BE2C (cell line): ENCODE measurements around the gene NEURL3.

Experiments used
- DNase-seq: peaks from one replicate; pipeline ENCODE4 v3.0.0-alpha.2; 2020
- H3K27me3 ChIP-seq: fragments of 250-450 bp; sonication (Bioruptor Pico); 2 replicates; pipeline ENCODE4 v1.5.1; 2020; ENCODE audit warnings: mild to moderate bottlenecking
- H3K36me3 ChIP-seq: fragments of 250-450 bp; sonication (Bioruptor Pico); 2 replicates; pipeline ENCODE4 v1.5.1; 2020; ENCODE audit warnings: mild to moderate bottlenecking
- H3K4me1 ChIP-seq: fragments of 250-450 bp; sonication (Bioruptor Pico); 2 replicates; pipeline ENCODE4 v1.5.1; 2020
- H3K4me3 ChIP-seq: 2 replicates; pipeline ENCODE4 v1.5.1; 2011; ENCODE audit warnings: low read depth, low read length
- H3K9me3 ChIP-seq: fragments of 250-450 bp; sonication (Bioruptor Pico); 2 replicates; pipeline ENCODE4 v1.5.1; 2020
- TF ChIP-seq, protein P1 (sequence below): IDR thresholded peaks from 2 replicates; pipeline ENCODE4 v1.5.1; 2012; ENCODE audit warnings: mild to moderate bottlenecking, low read depth, low read length

Gene NEURL3

DNA sequence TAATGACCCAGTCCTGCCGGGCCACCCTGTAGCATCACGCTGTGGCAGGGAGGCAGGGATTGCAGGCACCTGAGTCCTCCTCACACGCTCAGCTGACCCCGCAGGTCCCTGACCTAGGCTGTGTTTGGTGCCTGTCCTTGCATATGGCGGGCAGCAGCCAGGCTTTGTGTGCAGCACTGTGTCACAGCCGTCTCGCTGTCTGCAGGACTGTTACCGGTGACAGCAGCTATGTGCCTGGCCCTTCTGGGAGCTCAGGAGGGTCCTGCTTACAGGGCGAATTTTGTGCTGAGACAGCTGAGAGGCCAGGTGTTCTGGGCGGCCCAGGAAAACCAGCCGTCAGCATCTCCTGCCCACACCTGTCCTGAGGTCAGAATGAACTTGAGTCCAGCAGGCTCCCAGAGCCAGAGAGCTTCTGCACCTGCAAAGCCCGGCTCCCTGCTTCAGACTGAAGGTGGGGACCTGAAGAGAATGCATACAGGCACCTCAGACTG, 21.0 kb upstream of the NEURL3 start:
- TF ChIP-seq, protein P1, sequence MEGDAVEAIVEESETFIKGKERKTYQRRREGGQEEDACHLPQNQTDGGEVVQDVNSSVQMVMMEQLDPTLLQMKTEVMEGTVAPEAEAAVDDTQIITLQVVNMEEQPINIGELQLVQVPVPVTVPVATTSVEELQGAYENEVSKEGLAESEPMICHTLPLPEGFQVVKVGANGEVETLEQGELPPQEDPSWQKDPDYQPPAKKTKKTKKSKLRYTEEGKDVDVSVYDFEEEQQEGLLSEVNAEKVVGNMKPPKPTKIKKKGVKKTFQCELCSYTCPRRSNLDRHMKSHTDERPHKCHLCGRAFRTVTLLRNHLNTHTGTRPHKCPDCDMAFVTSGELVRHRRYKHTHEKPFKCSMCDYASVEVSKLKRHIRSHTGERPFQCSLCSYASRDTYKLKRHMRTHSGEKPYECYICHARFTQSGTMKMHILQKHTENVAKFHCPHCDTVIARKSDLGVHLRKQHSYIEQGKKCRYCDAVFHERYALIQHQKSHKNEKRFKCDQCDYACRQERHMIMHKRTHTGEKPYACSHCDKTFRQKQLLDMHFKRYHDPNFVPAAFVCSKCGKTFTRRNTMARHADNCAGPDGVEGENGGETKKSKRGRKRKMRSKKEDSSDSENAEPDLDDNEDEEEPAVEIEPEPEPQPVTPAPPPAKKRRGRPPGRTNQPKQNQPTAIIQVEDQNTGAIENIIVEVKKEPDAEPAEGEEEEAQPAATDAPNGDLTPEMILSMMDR = no peak
- no peaks in the 10 kb centered on the region for H3K4me1 ChIP-seq
- no peak for DNase-seq
- no peaks in the 10 kb centered on the region for H3K9me3 ChIP-seq
- no peak overlapping the region for H3K4me3 ChIP-seq
- H3K27me3 ChIP-seq = no peaks in the 10 kb centered on the region
- no peaks in the 10 kb centered on the region for H3K36me3 ChIP-seq

GRCh38 chr2:96525211-96525507, 20.0 kb upstream of the NEURL3 start:
- Histone ChIP-seq H3K36me3 (no peaks in the 10 kb centered on the region), H3K4me1 (no peaks in the 10 kb centered on the region), H3K9me3 (no peaks in the 10 kb centered on the region), H3K4me3 (no peak overlapping the region), H3K27me3 (no peaks in the 10 kb centered on the region)
- TF ChIP-seq, protein P1 = no peak
- DNase-seq = no peak

DNA sequence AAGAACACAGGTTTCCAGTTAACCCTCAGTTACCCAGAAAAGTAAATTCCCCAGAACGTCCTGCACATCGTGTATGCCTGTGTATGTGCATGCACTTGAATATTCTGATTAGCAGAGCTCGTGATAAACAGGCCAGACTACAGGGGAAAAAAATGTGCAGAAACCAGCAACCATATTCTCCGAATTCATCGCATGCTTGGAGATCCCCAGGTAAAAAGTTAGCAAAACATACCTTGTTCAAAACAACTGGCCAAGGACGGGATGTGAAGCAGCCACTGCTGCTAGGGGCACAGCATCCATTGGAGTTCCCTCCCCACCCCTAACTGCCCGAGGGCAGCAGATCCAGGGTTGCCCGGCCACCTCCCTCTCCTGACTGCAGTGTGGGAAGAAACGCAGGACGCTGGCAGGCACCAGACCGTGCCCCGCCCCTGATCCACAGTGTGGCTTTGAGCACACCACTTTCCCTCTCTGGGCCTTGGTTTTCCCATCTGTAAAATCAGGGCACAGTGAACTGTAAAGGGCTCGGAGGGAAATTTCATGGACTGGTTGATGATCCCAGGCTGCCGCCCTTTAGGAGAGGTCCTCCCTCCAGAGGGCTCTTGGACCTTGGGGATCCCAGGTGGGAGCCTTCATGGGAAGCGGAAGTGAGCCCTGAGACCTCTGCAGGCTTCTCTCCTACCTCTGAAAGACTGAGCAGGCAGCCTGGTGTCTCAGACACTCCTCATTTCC, 19.5 kb upstream of the NEURL3 start:
- H3K9me3 ChIP-seq = no peaks in the 10 kb centered on the region

DNA sequence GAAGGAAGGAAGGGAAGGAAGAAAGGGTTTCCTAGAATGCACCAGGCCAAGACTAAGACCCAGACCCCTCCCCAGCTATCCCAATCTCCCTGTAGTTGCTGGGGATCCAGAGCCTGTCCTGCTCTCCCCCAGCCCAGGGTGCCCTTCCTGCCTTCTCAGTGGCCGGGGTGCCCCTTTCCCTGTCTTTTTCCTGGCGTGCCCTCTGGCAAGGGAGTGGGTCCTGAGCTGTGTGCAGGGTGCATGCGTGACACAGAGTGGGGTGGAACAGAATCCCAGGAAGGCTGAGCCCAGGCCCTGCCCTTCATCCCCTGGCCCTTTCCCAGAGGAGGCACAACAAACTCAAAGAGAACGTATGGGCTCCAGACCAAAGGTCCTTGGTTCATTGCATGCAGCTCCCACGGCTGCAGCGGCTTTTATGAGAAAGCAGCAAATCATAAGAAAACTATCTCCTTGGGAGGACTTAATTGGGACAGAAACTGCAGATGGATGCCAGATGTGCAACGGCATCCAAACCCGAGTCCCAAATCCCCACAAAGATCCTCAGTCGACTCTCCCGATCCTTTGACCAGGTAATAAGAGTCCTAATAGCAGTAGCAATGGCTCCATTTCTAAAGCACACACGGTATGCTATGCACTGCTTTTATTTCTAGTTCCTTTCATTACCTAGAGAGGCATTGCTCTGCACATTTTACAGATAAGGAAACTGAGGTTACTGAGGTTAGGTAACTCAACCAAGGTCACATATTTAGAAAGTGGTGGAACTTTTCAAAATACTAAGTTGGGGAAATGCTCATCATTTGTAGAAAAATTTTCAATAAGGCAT, 18.7 kb upstream of the NEURL3 start:
- no peak for DNase-seq
- Histone ChIP-seq H3K4me3 (no peak overlapping the region), H3K36me3 (no peaks in the 10 kb centered on the region), H3K9me3 (no peaks in the 10 kb centered on the region), H3K4me1 (no peaks in the 10 kb centered on the region), H3K27me3 (no peaks in the 10 kb centered on the region)
- TF ChIP-seq, protein P1 = no peak

More for the DNA sequence above, 19.5 kb upstream of the NEURL3 start:
- Histone ChIP-seq H3K27me3 (no peaks in the 10 kb centered on the region), H3K36me3 (no peaks in the 10 kb centered on the region), H3K4me3 (no peak overlapping the region), H3K4me1 (no peaks in the 10 kb centered on the region)
- TF ChIP-seq, protein P1 = no peak
- no peak for DNase-seq

GRCh38 chr2:96522304-96523203, 17.4 kb upstream of the NEURL3 start:
- no peaks in the 10 kb centered on the region for H3K36me3 ChIP-seq
- no peak overlapping the region for H3K4me3 ChIP-seq
- TF ChIP-seq, protein P1 = no peak
- no peaks in the 10 kb centered on the region for H3K9me3 ChIP-seq
- H3K4me1 ChIP-seq = no peaks in the 10 kb centered on the region
- no peak for DNase-seq
- H3K27me3 ChIP-seq = no peaks in the 10 kb centered on the region
